ENCODE measurements around the gene CAB39. TPM values are rescaled to one million over a fixed set of nuclear protein-coding genes. Genes with fewer than 3 reads are reported as not detected.

CAB39 gene
- total RNA-seq, 1 experiment from 2014 or later, result 40.4 TPM

GRCh38 chr2:230671117-230671516 lies 41.5 kb upstream of the CAB39 start:
- Mint-ChIP-seq H3K36me3 (ENCODE audit: insufficient read depth, unreplicated experiment) (no peaks in the 10 kb centered on the region), H3K27ac (ENCODE audit: unreplicated experiment) (no peak overlapping the region), H3K27me3 (ENCODE audit: insufficient read depth, unreplicated experiment) (no peaks in the 10 kb centered on the region), H3K9me3 (ENCODE audit: unreplicated experiment) (no peaks in the 10 kb centered on the region), H3K4me1 (ENCODE audit: low read depth, unreplicated experiment) (peaks cover 10% of the 10 kb centered on the region), H3K4me3 (ENCODE audit: unreplicated experiment) (no peak overlapping the region)
- no peak for TF ChIP-seq CTCF (IDR thresholded peaks at IDR 0.05; ENCODE audit: insufficient read depth in 1 of 2, low read depth in 1 of 2, low read length in 1 of 2, severe bottlenecking in 1 of 2, unreplicated experiment in 1 of 2)
- Histone ChIP-seq H3K36me3 (ENCODE audit: control insufficient read depth, insufficient read depth, low read length) (no peaks in the 10 kb centered on the region), H3K4me3 (ENCODE audit: low read depth, low read length) (no peak overlapping the region), H3K4me1 (peaks cover 7% of the 10 kb centered on the region), H3K27me3 (replicated peaks; ENCODE audit: control insufficient read depth, insufficient read depth, low read length) (no peaks in the 10 kb centered on the region), H3K9me3 (no peaks in the 10 kb centered on the region)
- POLR2A ChIA-PET, result no interaction called here
- intact Hi-C loops (cut with micrococcal nuclease; ENCODE audit: unreplicated experiment), result no loop called here
- no peak for DNase-seq
- BruUV-seq (replicated peaks), result no TSS peak
- CTCF ChIA-PET, result no interaction called here

GRCh38 chr2:230672836-230673235 lies 39.8 kb upstream of the CAB39 start:
- H3K4me1 Mint-ChIP-seq (ENCODE audit: low read depth, unreplicated experiment), result peaks cover 10% of the 10 kb centered on the region
- intact Hi-C loops (cut with micrococcal nuclease; ENCODE audit: unreplicated experiment), result no loop called here
- POLR2A ChIA-PET, result no interaction called here

GRCh38 chr2:230674401-230674800 lies 38.2 kb upstream of the CAB39 start:
- H3K36me3 Mint-ChIP-seq (ENCODE audit: insufficient read depth, unreplicated experiment), result no peaks in the 10 kb centered on the region
- intact Hi-C loops (cut with micrococcal nuclease; ENCODE audit: unreplicated experiment), result no loop called here

More at GRCh38 chr2:230672836-230673235, 39.8 kb upstream of the CAB39 start:
- Histone ChIP-seq H3K9me3 (no peaks in the 10 kb centered on the region), H3K4me3 (ENCODE audit: low read depth, low read length) (no peak overlapping the region), H3K36me3 (ENCODE audit: control insufficient read depth, insufficient read depth, low read length) (no peaks in the 10 kb centered on the region), H3K27me3 (replicated peaks; ENCODE audit: control insufficient read depth, insufficient read depth, low read length) (no peaks in the 10 kb centered on the region), H3K4me1 (peaks cover 7% of the 10 kb centered on the region)
- TF ChIP-seq CTCF (IDR thresholded peaks at IDR 0.05; ENCODE audit: insufficient read depth in 1 of 2, low read depth in 1 of 2, low read length in 1 of 2, severe bottlenecking in 1 of 2, unreplicated experiment in 1 of 2), result no peak
- no peak for DNase-seq
- H3K4me3 Mint-ChIP-seq (ENCODE audit: unreplicated experiment), result no peak overlapping the region
- CTCF ChIA-PET, result no interaction called here
- H3K36me3 Mint-ChIP-seq (ENCODE audit: insufficient read depth, unreplicated experiment), result no peaks in the 10 kb centered on the region
- no peak overlapping the region for H3K27ac Mint-ChIP-seq (ENCODE audit: unreplicated experiment)
- BruUV-seq (replicated peaks), result no TSS peak
- H3K27me3 Mint-ChIP-seq (ENCODE audit: insufficient read depth, unreplicated experiment), result no peaks in the 10 kb centered on the region
- H3K9me3 Mint-ChIP-seq (ENCODE audit: unreplicated experiment), result no peaks in the 10 kb centered on the region

More at GRCh38 chr2:230674401-230674800, 38.2 kb upstream of the CAB39 start:
- no peak for TF ChIP-seq CTCF (IDR thresholded peaks at IDR 0.05; ENCODE audit: insufficient read depth in 1 of 2, low read depth in 1 of 2, low read length in 1 of 2, severe bottlenecking in 1 of 2, unreplicated experiment in 1 of 2)
- Mint-ChIP-seq H3K9me3 (ENCODE audit: unreplicated experiment) (no peaks in the 10 kb centered on the region), H3K27ac (ENCODE audit: unreplicated experiment) (no peak overlapping the region), H3K27me3 (ENCODE audit: insufficient read depth, unreplicated experiment) (no peaks in the 10 kb centered on the region), H3K4me1 (ENCODE audit: low read depth, unreplicated experiment) (peaks cover 10% of the 10 kb centered on the region), H3K4me3 (ENCODE audit: unreplicated experiment) (no peak overlapping the region)
- Histone ChIP-seq H3K4me3 (ENCODE audit: low read depth, low read length) (no peak overlapping the region), H3K9me3 (no peaks in the 10 kb centered on the region), H3K36me3 (ENCODE audit: control insufficient read depth, insufficient read depth, low read length) (no peaks in the 10 kb centered on the region), H3K27me3 (replicated peaks; ENCODE audit: control insufficient read depth, insufficient read depth, low read length) (no peaks in the 10 kb centered on the region), H3K4me1 (peaks cover 7% of the 10 kb centered on the region)
- POLR2A ChIA-PET, result interaction anchor here (0.6 kb wide), 1 partner anchor 34 kb away, joined by 12 read pairs; no protein-coding TSS in a partner anchor
- no peak for DNase-seq
- CTCF ChIA-PET, result no interaction called here
- BruUV-seq (replicated peaks), result no TSS peak

Data from Caco-2 (cell line).